NCI-H2196 treated with DMSO at 0.1 percent for 48 hours (cell line): ENCODE results near the gene BACE1.

Experiments used
- DNase-seq: peaks from one replicate; lab custom pipeline; 2025; ENCODE audit not compliant: unreplicated experiment; lab: John Stamatoyannopoulos, UW

The BACE1 gene

DNA sequence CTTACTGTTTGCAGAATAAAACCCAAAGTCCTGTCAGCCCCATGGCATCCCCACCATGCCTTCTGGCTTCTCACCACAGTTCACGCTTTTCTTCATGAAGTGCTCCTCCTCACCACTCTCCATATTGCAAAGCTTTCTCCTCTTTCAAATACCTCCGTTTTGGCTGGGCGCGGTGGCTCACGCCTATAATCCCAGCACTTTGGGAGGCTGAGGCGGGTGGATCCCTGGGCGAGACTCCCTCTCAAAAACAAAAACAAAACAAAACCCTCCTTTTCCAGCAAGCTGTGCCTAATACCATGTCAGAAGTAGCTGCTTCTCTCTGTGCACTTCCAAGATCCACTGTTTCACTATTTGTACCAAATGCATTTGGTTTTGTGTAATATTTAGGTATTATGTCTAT lies 6.7 kb downstream of the BACE1 start:
- no peak for DNase-seq

DNA sequence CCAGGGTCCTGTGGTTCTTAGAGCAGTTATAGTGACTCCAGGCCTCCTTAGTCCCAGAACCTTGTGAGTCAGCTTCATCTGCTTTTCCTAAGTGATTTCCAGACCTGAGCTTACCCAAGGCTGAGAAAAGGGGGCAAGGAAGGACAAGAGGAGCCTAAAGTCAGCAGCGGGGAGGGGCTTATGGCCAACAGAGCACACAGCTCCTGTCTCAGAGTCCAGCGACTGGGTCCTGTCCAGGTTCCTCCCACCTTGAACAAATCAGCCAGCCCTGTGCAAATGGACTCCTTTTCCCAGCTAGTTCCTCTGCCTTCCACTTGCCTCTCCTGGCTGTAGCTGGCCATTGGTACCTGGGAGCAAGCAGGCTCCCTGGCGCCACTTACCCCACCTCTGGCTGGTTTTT lies 10.9 kb downstream of the BACE1 start:
- no peak for DNase-seq

DNA sequence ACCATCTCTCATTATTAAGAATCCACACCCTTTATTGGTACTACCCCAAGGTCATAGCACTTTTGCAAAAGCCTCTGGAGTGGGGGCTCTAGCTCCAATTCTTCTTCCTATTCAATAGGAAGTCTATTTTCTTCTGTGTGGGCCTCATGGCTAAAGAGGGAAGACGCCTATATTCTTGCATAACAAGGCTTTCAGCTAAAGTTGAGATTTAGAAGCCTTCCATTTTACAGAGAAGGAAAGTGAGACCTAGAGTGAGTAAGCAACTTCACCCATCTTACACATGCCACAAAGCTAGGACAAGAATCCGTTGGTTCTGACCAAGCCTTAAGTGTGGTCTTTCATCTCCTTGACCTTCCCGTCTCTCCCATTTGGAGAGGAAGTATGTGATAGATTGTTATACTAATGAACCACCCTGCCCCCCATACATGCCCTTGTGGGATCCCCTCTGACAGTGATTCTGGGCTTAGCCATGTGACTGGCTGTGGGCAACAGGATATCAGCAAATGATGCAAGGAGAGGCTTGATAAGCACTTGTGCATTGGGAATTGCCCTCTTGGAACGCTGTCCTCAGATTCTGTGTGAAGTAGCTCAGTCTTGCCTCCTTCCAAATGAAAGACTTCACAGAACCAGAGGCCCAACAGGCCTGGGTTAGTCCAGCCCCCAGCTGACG lies 12.3 kb downstream of the BACE1 start:
- no peak for DNase-seq

DNA sequence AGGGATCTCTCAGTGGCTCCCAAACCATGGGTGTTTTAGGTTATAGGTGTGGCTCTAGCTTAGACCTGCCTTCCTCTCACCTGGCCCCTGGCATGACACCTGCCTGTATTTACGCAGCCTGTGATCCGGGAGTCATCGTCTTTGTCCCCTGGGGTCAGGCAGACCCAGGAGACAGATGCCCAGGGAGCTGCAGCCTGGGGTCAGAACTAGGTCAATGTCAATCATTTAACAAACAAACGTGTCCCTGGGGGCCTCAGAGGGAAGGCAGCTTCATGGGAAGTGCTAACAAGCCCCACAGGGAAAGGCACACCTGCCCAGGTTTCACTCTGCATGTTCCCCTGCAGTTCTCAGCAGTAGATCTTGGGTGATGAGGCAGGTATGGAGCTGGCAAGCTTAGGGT lies 13.0 kb downstream of the BACE1 start:
- DNase-seq = no peak

DNA sequence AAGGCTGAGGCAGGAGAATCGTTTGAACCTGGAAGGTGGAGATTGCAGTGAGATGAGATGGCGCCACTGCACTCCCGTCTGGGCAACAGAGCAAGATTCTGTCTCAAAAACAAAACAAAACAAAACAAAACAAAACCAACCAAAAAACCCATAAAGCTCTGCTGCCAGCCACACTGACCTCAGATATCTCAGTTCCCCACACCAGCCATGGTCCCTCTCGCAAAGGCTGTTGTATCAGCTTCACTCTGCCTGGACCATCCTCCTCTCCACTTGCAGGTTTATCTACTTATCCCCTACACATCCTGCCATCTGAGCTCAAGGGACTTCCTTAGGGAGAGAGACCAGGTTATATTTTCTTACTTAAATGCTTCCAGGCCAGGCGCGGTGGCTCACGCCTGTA lies 13.8 kb downstream of the BACE1 start:
- DNase-seq = no peak

DNA sequence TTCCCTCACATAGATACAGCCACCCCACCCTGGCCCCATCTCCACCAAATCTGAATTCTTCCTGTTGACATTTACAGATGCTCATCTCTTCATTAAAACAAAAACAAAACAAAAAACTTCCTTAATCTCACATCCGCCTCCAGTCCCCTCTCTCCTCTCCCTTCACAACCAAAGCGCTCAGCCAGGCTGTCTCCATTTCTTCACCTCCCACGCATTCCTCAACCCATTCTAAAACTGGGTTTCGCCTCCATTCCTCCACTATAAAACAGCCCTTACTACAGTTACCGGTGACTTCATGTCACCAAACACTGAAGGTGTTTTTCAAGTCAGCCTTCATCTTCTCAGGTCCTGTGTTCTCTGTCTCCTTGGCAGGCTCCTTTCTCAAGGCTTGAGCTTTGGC lies 15.3 kb downstream of the BACE1 start:
- DNase-seq = no peak

DNA sequence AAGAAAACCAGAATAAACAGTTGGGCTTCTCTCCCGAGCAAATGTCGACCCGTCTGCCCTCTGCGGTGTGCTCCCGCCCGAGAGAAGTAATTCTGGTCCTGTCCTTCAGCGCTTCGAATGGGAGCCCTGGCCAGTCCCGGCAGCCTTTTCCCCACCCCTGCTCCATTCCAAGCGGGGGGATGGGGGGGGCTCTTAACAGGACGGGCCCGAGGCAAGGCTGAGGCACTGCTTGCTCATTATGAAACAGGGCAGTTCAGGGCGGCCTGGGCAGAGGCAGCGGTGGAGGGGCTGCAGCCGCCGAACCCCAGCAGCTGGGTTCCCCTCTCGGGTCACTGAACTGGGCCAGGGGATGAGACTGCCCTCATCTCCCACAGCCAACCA lies 15.8 kb downstream of the BACE1 start:
- no peak for DNase-seq

DNA sequence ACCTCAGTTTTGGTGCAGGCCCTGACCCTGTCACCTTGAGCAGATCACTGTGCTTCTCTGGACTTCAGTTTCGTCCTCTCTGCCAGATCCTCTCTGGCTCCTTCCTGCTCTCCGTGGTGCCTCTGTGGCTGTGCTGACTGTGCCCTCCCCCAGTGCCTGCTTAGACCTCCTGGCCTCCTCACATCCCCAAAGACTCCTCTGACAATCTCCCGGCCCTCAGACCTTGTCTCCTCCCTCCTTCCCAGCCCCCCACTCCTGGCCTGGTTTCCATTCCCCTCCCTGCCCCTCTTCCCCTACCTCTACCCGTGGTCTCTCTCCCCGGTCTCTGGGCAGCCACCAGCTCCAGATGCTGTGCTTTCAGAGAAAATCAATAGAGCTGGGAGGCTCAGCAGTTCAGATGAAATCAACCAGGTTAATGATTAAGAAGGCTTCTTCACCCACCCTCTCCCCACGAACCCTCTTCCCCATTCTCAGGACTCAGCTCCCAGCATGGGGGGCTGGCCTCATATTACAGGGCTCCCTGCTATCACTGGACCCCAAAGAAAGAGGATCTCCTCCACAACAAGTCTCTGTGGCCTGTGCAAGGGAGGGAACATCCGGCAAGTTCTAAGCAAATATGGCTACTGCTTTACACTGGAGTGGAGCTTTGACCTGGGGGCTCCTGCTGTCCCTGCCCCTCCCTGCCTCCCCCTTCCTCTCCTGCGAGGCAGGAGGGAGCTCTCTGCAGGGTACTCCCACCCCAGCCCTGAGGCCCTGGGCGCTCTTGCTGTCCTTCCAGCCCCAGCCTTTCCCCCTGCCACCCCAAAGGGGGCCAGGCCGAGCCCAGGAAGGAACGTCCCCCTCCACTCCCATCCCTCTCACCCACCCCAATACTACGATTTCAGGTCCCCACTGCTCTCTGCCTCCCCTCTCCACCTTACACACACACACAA lies 16.4 kb downstream of the BACE1 start:
- no peak for DNase-seq

DNA sequence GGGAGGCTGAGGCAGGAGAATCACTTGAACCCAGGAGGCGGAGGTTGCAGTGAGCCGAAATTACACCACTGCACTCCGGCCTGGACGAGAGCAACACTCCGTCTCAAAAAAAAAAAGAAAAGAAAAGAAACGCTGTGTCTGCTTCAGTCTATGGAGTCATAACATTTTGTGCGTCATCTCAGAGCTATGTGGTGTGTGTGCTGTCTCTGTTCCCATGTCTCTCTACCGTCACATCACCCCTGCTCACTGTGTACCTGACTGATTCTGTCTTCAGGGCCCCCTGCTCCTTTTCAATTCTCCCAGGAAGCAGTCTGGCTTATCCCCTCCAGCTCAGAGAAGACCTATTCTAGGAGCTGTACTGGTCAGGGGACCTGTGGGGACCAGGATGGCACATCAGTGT lies 17.9 kb downstream of the BACE1 start:
- DNase-seq = no peak

DNA sequence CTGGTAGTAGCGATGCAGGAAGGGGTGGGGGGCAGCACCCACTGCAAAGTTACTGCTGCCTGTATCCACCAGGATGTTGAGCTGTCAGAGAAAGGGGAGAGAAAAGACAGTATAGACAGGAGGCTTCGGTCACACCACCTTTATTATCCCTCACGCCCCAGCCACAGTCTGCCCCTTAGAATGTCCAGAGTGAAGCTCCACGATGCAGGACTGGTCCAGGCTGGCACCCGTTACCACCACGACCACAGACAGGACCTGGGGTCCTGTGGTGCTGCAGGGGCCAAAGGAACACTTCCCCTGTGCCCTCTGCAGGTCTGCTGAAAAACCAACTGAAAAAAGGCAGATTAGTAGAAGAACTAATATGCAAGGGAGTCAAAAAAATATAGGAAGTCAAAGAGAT lies 19.2 kb downstream of the BACE1 start:
- no peak for DNase-seq

DNA sequence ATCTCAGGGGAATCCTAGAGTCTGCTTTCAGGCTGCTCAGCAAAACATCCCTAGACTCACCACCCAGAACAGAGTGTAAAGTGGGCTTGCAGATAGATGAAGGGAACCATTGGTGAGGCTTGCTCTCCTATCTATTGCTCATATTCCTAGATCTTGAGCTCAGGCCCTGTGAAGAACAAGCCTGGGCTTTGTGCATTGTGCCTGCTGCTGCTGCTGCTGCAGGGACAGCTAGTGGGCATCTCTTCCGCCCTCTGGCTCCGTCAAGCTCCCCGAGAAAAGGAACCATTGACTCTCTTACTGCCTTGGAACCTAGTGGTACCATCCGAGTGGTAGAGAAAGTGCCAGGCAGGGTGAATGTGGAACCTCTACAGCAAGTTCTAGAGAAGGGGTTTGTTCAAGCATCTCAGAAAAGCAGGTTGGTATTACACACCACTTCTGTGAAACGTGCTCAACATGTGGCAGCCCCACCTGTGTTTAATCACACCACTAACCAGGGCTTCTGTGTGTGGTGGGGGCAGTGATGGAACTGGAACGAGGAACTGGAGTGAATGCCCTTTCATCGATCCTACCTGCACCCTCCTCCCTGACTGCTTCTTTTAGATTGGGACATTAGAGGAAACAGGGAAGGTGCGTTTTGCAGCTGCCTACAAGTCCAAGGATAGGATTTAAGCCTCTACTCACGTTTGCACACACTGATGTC lies 20.5 kb downstream of the BACE1 start:
- DNase-seq = no peak

DNA sequence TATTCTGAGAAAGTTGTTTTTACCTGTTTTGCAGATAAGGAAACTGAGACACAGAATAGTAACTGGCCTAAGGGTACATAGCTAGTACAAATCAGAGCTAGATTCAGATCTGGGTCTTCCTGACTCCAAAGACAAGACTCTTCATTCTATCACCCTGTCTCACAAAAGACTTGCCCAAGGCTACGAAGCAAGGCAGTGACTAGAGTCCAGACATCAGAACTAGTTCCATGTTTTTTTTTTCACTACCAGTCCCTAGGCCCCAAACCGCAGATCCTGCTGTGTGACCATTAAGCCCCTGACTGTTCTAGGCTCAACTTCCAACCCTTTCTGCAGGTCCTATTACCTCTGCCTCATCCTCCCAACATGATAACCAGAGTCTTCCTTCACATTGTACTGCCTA lies 23.4 kb downstream of the BACE1 start:
- no peak for DNase-seq

DNA sequence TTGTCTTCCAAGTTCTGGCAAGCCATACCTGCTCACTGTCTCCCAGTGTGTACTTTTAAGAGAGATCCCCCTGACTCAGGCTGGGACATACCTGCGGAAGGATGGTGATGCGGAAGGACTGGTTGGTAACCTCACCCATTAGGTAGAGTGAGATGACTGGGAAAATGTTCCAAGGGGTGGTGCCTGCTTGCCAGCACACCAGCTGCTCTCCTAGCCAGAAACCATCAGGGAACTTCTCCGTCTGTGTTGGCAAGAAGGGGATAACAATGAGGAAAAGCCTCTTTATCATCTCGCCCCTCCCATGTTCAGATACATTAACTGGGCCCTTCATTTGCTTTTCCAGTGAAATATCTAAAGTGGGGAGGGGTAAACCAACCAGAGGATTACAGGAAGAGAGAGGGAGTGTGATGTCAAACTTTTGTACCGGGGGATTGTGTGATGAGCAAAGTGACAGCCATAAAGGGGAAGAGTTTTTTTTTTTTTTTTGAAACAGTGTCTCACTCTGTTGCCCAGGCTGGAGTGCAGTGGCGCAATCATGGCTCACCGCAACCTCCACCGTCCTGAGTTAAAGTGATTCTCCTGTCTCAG lies 25.2 kb downstream of the BACE1 start, which contains the start of gene BACE1-AS:
Gene BACE1-AS (plus strand): TSS at position 538 of the 588 bp plus-strand sequence.
- DNase-seq = no peak

DNA sequence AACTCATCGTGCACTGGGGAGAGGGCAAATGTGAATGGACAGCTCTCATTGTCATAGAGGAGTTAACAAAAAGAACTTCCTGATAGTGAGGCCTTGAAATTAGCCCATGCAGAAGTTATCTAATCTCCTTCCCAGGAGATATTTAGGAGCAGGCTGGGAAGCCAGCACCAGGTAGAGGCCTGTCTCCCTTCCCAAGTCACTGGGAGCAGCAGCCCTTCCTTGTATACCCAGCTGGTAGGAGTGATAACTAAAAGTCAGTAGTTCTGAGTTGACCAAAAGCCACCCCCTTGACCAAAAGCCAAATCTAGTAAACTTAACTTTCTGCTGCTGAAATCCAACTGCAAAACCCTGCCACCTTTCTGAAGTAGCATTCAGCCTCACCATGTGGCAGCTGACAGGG lies 26.3 kb downstream of the BACE1 start:
- no peak for DNase-seq

DNA sequence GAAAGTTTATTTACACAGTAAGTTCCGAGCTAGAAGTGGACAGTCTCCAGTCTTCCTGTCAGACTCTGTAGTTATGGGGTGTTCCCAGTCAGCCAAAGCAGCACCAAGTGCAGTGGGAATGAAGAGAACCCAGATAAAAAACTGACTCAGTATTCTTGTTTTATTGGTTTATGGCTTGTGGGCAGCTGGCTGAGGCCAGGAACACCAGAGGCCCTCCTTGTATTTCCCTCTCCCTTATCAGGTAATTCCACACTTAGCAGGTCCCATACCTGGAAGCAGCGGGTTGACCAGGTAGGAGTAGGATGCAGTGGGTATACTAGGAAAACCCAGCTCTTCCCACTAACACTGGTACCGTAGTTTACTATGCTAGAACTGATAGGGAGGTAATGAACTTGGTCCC lies 28.4 kb downstream of the BACE1 start:
- no peak for DNase-seq

DNA sequence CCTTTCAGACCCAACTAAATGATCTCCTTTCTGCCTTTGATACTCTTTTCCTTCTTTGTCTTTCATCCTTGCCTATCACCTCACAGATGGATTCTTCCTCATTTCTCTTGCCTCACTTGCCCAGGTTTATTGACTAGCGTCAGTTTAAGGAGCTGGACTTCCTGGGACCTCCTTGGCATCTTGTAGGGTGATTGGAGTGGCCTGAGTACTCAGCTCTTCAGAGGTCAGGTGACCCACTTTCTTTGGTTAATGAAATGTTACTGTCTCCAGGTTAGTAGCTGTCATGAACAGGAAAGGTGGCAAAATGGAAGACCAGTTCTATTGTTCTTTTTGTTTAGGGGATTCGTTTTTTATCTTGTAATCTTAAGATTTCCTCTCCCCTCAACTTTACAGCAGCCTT lies 29.5 kb downstream of the BACE1 start:
- no peak for DNase-seq

DNA sequence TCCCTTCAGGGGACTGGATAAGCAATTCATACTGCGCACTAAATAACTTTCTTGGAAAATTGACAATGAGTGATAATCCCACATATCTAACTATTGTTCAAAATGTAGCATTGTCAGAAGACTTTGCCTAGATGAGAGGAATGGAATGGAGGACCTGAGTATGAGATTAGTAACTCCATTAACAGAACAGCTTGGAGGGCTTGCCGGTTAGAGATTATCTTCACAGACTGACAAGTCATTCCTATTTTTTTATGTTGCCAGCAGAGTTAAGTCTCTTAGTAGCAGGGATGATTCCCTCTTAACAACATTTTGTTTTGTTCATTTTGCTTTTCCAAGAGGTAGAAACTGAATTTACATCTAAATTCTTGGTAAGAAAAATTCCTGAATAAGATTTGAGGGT lies 32.0 kb downstream of the BACE1 start:
- no peak for DNase-seq

DNA sequence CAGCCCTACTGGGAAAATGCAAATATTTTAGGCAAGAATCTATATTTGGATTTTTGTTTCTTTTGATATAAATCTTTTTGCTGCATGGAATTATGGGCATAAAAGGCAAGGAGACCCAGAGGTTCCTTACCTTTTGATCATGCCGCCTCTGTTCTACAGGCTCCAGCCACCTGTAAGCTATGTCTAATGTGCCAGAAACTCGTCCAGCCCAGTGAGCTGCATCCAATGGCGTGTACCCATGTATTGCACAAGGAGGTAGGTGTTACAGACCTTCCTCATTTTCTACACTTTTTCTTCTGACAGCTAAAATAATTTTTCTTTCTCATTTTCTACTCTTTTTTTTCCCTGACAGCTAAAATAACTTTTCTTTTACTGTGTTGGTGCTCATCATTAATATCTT lies 33.1 kb downstream of the BACE1 start:
- DNase-seq = no peak

DNA sequence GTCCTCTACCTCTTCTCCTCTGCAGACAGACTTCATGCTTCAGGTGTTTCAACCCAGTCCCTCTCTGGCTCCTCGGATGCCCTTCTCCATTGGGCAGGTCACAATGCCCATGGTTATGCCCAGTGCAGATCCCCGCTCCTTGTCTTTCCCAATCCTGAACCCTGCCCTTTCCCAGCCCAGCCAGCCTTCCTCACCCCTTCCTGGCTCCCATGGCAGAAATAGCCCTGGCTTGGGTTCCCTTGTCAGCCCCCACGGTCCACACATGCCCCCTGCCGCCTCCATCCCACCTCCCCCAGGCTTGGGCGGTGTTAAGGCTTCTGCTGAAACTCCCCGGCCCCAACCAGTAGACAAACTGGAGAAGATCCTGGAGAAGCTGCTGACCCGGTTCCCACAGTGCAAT lies 34.2 kb downstream of the BACE1 start:
- DNase-seq = no peak

DNA sequence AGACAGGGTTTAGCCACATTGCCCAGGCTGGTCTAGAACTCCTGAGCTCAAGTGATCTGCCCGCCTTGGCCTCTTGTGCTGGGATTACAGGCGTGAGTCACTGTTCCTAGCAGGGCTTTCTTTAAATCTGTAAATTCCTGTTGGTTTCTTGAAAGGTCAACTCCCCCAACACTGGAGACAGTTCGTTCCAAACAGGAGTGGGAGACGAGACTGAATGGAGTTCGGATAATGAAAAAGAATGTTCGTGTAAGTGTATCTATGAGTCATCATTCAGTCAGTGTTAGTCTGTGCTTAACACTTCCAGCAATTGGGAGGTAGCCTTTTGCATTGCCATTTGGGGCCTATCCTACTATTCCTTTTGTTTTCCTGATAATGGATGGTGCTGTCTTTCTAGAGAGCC lies 34.9 kb downstream of the BACE1 start:
- no peak for DNase-seq

DNA sequence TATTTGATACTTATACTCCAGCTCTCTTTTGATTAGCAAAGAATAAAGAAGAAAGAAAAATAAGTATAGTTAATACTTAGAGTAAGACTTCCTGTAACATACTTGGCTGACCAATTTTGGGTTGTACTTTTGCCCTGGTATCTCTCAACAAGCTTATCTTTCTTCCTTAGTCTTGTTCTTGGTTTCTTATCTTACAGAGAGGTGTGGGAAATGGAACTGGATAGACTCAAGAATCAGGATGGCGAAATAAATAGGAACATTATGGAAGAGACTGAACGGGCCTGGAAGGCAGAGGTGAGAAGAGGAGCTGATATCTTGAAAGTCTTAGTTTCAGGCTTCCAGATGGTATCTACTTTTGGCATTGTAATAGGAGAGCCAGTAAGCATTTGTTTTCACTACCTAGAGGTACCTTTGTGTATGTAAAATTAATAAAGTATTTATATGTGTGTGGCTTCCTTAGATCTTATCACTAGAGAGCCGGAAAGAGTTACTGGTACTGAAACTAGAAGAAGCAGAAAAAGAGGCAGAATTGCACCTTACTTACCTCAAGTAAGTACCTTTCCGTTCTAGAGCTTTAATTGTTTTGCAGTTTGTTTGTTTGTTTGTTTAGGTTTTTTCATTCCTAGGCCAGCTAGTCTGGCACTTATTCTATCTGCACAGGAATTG lies 36.2 kb downstream of the BACE1 start:
- DNase-seq = no peak
